ENCODE data around the gene MEGF6.
"Not testable (repeated sequence)": the region's sequence is repeated elsewhere in the genome, so short reads cannot be mapped to it uniquely, and the experiment has no call there.

The MEGF6 gene

GRCh38 chr1:3626025-3626424 is 14.7 kb upstream of the MEGF6 start:
- no peak overlapping the region for H3K4me3 ChIP-seq (ENCODE audit: low read length)
- TF ChIP-seq ZNF274 (IDR thresholded peaks at IDR 0.05; ENCODE audit: low read depth, low read length) = no peak

DNA sequence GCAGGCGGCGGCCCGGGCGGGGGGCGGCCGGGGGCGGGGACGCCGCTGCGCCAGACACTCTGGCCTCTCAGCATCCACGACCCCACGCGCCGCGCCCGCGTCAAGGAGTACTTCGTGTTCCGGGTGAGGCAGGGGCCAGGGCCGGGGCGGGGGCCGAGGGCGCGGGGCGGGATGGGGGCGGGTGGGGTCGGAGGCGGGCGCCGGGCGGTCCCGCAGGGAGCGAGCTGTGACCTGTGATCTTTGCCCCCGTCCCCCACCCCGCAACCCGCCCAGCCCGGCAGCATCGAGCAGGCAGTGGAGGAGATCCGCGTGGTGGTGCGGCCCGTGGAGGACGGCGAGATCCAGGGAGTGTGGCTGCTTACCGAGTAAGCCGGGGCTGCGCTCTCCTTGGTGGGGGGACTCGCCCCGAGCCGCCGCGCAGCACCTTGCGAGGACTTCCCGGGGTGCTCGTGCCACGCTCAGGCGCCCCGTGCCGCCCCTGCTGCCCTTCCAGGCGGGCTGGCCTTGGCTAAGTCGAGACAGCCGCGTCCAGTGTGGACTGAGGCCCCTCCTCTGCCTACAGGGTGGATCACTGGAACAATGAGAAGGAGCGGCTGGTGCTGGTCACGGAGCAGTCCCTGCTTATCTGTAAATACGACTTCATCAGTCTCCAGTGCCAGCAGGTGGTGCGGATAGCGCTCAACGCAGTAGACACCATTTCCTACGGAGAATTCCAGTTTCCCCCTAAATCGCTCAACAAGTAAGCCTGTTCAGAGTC is 14.0 kb upstream of the MEGF6 start:
- H3K4me3 ChIP-seq (ENCODE audit: low read length) = peak overlapping the region; percentile 74
- TF ChIP-seq ZNF274 (IDR thresholded peaks at IDR 0.05; ENCODE audit: low read depth, low read length) = no peak

DNA sequence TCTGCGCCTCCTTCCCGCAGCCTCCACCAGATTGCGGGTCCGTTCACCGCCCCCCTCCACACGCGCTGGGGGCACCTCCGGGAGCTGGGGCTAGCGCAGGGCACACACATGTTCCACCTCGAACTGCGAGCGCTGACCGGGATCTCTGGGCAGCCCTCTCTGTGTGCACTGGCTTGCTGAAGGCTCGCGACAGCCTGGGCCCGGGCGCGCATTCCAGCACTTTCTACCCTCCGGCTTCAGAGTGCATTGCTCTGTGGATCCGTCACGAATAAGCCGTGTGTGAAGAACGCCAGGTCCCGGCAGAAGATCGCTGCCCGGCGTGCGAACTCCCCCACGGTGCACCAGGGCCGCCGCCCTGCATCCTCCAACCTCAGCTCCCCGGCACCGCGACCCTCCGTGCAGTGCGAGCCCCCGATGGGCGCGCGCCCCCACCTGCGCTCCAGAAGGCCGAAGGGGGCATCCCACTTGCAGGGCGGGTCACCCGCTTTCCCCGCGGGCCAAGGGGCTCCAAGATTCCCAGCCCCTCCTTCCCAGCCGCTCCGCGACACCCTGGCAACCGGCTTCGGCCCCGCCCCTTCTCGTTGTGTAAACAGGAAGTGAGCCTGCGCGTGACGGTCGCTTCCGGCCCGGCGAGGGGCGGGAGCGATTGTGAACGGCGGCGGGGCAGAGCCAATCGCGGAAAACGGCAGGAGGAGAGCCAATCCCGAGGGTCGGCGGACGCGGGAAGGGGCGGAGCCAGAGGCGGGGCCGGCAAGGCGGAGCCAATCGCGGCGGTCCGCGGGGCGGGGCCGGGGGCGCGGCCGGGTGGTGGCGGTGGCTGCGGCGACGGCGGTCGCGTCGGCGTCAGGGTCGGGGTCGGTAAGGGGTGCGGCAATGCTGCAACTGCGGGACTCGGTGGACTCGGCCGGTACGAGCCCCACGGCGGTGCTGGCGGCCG is 13.2 kb upstream of the MEGF6 start, which contains the start of gene TPRG1L:
Gene TPRG1L (plus strand): TSS at position 816 of the 937 bp plus-strand sequence. CDS start 58 bp downstream, at position 874.
- H3K4me3 ChIP-seq (ENCODE audit: low read length) = peak within 1 kb of the TSS; percentile 83
- TF ChIP-seq ZNF274 (IDR thresholded peaks at IDR 0.05; ENCODE audit: low read depth, low read length) = no peak

DNA sequence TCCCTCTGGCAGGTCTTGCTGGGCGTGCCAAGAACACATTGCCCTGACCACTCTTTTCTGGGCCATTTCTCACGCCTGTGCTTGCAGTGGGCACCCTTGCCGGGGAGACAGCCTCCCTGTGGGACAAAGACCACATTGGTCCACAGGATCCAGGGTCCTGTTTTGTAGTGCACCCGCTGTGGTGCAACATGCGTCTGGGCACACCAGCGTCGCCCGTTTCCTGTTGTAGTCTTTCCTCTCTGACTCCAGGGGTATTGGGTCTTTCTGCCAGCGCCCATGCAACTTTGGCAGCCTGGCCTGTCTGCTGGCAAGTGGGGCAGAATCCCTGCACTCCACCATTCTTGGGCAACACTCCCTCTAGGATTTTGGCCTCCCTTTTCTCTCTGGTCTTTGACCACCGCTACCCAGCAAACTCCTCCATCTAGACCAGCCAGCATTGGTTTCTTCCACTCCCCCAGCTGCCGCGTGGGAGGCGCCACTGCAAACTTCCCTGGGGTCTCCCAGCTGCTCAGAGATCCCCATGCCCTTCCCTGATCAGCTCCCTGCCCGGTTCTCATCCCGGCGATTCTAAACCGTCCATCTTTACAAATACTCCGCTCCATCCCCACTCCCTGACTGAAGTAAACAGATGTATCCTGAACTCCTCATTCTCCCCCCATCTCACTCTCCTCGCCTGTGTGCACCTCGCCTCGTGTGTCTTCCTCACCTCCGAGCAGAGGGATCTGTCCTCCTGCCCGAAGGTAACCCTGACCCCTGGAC is 12.3 kb upstream of the MEGF6 start:
- peak overlapping the region; percentile 83; the same call in 1 of the 2 replicates for H3K4me3 ChIP-seq (ENCODE audit: low read length)
- TF ChIP-seq ZNF274 (IDR thresholded peaks at IDR 0.05; ENCODE audit: low read depth, low read length) = no peak

- not testable (repeated sequence) for H3K4me3 ChIP-seq (ENCODE audit: low read length)
Measured at GRCh38 chr1:3622102-3622501, 10.8 kb upstream of the MEGF6 start.

DNA sequence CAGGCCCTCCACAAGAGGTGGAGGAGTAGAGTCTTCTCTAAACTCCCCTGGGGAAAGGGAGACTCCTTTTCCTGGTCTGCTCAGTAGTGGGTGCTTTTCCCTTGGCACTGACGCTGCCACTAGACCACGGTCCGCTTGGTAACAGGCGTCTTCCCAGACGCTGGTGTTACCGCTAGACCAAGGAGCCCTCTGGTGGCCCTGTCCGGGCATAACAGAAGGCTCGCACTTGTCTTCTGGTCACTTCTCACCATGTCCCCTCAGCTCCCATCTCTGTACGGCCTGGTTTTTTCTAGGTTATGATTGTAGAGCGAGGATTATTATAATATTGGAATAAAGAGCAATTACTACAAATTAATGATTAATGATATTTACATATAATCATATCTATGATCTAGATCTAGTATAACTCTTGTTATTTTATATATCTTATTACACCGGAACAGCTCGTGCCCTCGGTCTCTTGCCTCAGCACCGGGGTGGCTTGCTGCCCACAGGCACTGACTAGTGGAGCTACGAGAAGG is 9.9 kb upstream of the MEGF6 start:
- not testable (repeated sequence) for H3K4me3 ChIP-seq (ENCODE audit: low read length)

DNA sequence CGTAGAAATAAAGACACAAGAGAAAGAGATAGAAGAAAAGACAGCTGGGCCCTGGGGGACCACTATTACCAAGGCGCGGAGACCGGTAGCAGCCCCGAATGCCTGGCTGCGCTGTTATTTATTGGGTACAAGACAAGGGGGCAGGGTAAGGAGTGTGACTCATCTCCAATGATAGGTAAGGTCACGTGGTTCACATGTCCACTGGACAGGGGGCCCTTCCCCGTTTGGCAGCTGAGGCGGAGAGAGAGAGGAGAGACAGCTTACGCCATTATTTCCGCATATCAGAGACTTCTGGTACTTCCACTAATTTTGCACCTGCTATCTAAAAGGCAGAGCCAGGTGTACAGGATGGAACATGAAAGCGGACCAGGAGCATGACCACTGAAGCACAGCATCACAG is 9.4 kb upstream of the MEGF6 start:
- no peak for TF ChIP-seq ZNF274 (IDR thresholded peaks at IDR 0.05; ENCODE audit: low read depth, low read length)
- H3K4me3 ChIP-seq (ENCODE audit: low read length) = no peak overlapping the region

- no peak for TF ChIP-seq ZNF274 (IDR thresholded peaks at IDR 0.05; ENCODE audit: low read depth, low read length)
- H3K4me3 ChIP-seq (ENCODE audit: low read length) = no peak overlapping the region
Measured at GRCh38 chr1:3618881-3619671, 7.8 kb upstream of the MEGF6 start.

- TF ChIP-seq ZNF274 (IDR thresholded peaks at IDR 0.05; ENCODE audit: low read depth, low read length) = no peak
Measured at GRCh38 chr1:3618531-3618880, 7.2 kb upstream of the MEGF6 start.

DNA sequence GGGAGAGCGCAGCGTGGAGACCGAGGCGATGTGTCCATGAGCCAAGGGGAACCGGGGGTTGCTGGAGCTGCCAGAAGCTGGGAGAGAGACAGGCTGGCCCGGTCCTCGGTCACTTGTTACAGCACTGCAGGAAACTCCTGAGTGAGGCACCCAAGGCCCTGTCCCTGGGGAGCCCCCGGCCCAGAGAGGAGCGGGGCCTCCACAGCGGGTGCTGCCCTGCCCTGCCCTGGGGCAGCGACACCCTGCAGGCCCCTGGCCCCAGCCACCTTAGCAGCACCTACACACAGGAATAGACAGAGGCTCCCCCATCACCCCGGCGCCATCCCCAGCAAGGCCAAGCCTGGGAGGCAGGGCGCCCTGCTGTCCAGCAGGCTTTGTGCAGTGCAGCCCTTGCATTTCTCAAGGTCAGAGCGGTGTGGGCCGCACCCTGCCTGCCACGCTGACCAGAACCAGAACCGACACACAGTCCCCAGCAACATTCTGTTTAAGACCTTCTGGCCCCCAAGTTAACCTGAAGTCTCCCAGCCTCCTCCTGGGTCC is 6.6 kb upstream of the MEGF6 start:
- TF ChIP-seq ZNF274 (IDR thresholded peaks at IDR 0.05; ENCODE audit: low read depth, low read length) = no peak
- no peak overlapping the region for H3K4me3 ChIP-seq (ENCODE audit: low read length)

More at GRCh38 chr1:3618531-3618880, 7.2 kb upstream of the MEGF6 start:
- no peak overlapping the region for H3K4me3 ChIP-seq (ENCODE audit: low read length)

GRCh38 chr1:3616861-3617260 is 5.6 kb upstream of the MEGF6 start:
- TF ChIP-seq ZNF274 (IDR thresholded peaks at IDR 0.05; ENCODE audit: low read depth, low read length) = no peak

DNA sequence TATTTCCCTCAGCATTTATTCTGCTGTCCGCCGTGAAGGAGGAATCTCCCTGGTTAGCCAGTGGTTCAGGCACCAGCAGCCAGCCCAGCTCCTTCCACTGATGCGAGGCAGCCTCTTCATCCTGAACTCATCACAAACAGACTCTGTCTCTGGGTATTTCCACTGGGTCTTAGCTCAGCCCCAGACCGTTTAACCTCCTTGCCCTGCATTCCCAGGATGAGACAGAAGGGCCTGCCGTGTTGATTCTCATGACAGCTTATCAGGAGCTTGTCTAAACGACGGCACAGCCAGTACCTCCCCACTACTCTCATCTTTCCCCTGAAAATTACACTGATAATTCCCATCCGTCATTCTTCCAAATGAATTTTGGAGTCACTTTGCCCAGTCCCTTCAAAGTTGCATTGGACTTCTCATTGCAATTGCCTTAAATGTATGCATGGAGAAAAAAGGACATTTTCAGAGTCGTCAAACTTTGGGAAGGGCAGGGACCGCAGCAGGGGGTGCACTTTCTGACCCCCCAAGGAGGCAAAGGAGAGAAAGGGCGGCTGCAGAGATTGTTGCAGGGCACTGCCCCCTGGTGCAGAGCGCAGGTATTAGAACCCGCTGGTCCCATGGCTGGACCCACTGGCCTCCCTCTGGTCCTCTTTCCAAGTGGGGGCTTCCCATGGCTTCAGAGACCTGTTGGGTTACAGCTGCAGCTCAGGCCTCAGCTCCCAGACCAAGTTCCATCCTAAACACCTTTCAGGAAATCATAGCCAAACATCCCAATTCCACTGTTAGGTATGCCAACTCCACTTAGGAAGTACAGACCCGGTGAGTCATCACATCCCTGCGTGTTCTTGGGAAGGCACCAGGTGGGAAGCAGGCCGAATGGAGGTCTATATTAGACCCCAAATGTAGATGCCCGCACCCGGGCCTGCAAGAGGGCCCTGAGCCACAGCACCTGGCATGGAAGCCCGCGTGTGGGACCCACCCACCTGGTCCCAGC is 3.7 kb upstream of the MEGF6 start:
- TF ChIP-seq ZNF274 (IDR thresholded peaks at IDR 0.05; ENCODE audit: low read depth, low read length) = no peak
- H3K4me3 ChIP-seq (ENCODE audit: low read length) = no peak overlapping the region

More at GRCh38 chr1:3616861-3617260, 5.6 kb upstream of the MEGF6 start:
- H3K4me3 ChIP-seq (ENCODE audit: low read length) = no peak overlapping the region

Measured in GM08714 (cell line).